H1 (cell line): ENCODE data around the gene BORA. TPM values are rescaled to one million over a fixed set of nuclear protein-coding genes. Genes with fewer than 3 reads are reported as not detected.

Experiments
- polyA plus RNA-seq, 7 experiments: library from polyadenylated mRNA; depleted of rRNA in 3 of 7; stranded (reverse) in 5 of 7; unstranded in 2 of 7; fragments of >200 nt in 5 of 7; fragments of 200-250 nt in 2 of 7; gene quantifications; 1 replicate in 5 of 7; 2 replicates in 1 of 7; 4 replicates in 1 of 7; pipeline versions ENCODE4 v1.2.1 to v1.2.3, GENCODE V29; 2011 to 2013; ENCODE audit warnings: missing spikeins in 2 of 7, mixed read lengths in 2 of 7
- total RNA-seq: library from RNA; stranded (reverse); fragmentation: NEBNext Ultra II Directional; extraction: Animal tissue kit (Norgen Biotek cat#: 25700); gene quantifications from 2 replicates; pipeline ENCODE4 v1.2.1, GENCODE V29; 2021
- TF ChIP-seq, protein P1 (sequence below): fragments of 300-600 bp; sonication (generic); IDR thresholded peaks from 2 replicates; pipeline ENCODE4 v1.7.1; 2012; ENCODE audit warnings: low read length, moderate library complexity, mild to moderate bottlenecking, inconsistent platforms; ENCODE audit not compliant: insufficient replicate concordance

The BORA gene
- total and polyA plus RNA-seq, 2 of the 8 experiments (the other 6 are each of a cell fraction or from before 2014, with no cell fraction given), result 4.9 to 12.9 TPM

- TF ChIP-seq, protein P1, sequence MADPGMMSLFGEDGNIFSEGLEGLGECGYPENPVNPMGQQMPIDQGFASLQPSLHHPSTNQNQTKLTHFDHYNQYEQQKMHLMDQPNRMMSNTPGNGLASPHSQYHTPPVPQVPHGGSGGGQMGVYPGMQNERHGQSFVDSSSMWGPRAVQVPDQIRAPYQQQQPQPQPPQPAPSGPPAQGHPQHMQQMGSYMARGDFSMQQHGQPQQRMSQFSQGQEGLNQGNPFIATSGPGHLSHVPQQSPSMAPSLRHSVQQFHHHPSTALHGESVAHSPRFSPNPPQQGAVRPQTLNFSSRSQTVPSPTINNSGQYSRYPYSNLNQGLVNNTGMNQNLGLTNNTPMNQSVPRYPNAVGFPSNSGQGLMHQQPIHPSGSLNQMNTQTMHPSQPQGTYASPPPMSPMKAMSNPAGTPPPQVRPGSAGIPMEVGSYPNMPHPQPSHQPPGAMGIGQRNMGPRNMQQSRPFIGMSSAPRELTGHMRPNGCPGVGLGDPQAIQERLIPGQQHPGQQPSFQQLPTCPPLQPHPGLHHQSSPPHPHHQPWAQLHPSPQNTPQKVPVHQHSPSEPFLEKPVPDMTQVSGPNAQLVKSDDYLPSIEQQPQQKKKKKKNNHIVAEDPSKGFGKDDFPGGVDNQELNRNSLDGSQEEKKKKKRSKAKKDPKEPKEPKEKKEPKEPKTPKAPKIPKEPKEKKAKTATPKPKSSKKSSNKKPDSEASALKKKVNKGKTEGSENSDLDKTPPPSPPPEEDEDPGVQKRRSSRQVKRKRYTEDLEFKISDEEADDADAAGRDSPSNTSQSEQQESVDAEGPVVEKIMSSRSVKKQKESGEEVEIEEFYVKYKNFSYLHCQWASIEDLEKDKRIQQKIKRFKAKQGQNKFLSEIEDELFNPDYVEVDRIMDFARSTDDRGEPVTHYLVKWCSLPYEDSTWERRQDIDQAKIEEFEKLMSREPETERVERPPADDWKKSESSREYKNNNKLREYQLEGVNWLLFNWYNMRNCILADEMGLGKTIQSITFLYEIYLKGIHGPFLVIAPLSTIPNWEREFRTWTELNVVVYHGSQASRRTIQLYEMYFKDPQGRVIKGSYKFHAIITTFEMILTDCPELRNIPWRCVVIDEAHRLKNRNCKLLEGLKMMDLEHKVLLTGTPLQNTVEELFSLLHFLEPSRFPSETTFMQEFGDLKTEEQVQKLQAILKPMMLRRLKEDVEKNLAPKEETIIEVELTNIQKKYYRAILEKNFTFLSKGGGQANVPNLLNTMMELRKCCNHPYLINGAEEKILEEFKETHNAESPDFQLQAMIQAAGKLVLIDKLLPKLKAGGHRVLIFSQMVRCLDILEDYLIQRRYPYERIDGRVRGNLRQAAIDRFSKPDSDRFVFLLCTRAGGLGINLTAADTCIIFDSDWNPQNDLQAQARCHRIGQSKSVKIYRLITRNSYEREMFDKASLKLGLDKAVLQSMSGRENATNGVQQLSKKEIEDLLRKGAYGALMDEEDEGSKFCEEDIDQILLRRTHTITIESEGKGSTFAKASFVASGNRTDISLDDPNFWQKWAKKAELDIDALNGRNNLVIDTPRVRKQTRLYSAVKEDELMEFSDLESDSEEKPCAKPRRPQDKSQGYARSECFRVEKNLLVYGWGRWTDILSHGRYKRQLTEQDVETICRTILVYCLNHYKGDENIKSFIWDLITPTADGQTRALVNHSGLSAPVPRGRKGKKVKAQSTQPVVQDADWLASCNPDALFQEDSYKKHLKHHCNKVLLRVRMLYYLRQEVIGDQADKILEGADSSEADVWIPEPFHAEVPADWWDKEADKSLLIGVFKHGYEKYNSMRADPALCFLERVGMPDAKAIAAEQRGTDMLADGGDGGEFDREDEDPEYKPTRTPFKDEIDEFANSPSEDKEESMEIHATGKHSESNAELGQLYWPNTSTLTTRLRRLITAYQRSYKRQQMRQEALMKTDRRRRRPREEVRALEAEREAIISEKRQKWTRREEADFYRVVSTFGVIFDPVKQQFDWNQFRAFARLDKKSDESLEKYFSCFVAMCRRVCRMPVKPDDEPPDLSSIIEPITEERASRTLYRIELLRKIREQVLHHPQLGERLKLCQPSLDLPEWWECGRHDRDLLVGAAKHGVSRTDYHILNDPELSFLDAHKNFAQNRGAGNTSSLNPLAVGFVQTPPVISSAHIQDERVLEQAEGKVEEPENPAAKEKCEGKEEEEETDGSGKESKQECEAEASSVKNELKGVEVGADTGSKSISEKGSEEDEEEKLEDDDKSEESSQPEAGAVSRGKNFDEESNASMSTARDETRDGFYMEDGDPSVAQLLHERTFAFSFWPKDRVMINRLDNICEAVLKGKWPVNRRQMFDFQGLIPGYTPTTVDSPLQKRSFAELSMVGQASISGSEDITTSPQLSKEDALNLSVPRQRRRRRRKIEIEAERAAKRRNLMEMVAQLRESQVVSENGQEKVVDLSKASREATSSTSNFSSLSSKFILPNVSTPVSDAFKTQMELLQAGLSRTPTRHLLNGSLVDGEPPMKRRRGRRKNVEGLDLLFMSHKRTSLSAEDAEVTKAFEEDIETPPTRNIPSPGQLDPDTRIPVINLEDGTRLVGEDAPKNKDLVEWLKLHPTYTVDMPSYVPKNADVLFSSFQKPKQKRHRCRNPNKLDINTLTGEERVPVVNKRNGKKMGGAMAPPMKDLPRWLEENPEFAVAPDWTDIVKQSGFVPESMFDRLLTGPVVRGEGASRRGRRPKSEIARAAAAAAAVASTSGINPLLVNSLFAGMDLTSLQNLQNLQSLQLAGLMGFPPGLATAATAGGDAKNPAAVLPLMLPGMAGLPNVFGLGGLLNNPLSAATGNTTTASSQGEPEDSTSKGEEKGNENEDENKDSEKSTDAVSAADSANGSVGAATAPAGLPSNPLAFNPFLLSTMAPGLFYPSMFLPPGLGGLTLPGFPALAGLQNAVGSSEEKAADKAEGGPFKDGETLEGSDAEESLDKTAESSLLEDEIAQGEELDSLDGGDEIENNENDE, result no peak
These were observed 54.0 kb downstream of the BORA start, which contains the start of the genes DIS3 and PIBF1 (continued) for GRCh38 chr13:72781451-72782439.
